ENCODE measurements around the gene ASB15. TPM values are rescaled to one million over a fixed set of nuclear protein-coding genes. Genes with fewer than 3 reads are reported as not detected.

ASB15 gene
- total RNA-seq, 2 experiments from 2014 or later, result not detected

- Mint-ChIP-seq H3K27ac (no peak overlapping the region), H3K36me3 (no peaks in the 10 kb centered on the region), H3K4me1 (ENCODE audit: low read depth) (no peaks in the 10 kb centered on the region), H3K4me3 (no peak overlapping the region), H3K27me3 (peaks cover 13% of the 10 kb centered on the region), H3K9me3 (no peaks in the 10 kb centered on the region)
- DNase-seq, result no peak
- ChIA-PET POLR2A (no interaction called here), CTCF (interaction anchor here (1.4 kb wide), 1 partner anchor 34 kb away, joined by 3 read pairs; no protein-coding TSS in a partner anchor)
- intact Hi-C loops (cut with micrococcal nuclease), result no loop called here
These were observed 56.4 kb downstream of the ASB15 start for GRCh38 chr7:123658023-123658422.

GRCh38 chr7:123660514-123661354, 59.1 kb downstream of the ASB15 start:
- intact Hi-C loops (cut with micrococcal nuclease), result no loop called here
- Mint-ChIP-seq H3K36me3 (no peaks in the 10 kb centered on the region), H3K9me3 (no peaks in the 10 kb centered on the region), H3K4me3 (no peak overlapping the region), H3K27ac (no peak overlapping the region), H3K4me1 (ENCODE audit: low read depth) (no peaks in the 10 kb centered on the region), H3K27me3 (peaks cover 15% of the 10 kb centered on the region)
- ChIA-PET CTCF (interaction anchor here (1.0 kb wide), 1 partner anchor 40 kb away, joined by 3 read pairs; no protein-coding TSS in a partner anchor), POLR2A (no interaction called here)
- no peak for DNase-seq

GRCh38 chr7:123661765-123662164, 60.1 kb downstream of the ASB15 start:
- intact Hi-C loops (cut with micrococcal nuclease), result no loop called here
- no peaks in the 10 kb centered on the region for H3K4me1 Mint-ChIP-seq (ENCODE audit: low read depth)
- H3K36me3 Mint-ChIP-seq, result no peaks in the 10 kb centered on the region
- no peak for DNase-seq
- H3K27me3 Mint-ChIP-seq, result peaks cover 15% of the 10 kb centered on the region
- H3K27ac Mint-ChIP-seq, result no peak overlapping the region
- no peaks in the 10 kb centered on the region for H3K9me3 Mint-ChIP-seq
- ChIA-PET CTCF (interaction anchor here (1.0 kb wide), 1 partner anchor 39 kb away, joined by 3 read pairs; no protein-coding TSS in a partner anchor), POLR2A (no interaction called here)
- no peak overlapping the region for H3K4me3 Mint-ChIP-seq

DNA sequence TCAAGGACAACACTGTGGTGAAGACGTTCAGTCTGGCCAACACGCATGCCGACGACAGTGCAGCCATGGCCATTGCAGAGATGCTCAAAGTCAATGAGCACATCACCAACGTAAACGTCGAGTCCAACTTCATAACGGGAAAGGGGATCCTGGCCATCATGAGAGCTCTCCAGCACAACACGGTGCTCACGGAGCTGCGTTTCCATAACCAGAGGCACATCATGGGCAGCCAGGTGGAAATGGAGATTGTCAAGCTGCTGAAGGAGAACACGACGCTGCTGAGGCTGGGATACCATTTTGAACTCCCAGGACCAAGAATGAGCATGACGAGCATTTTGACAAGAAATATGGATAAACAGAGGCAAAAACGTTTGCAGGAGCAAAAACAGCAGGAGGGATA, 60.7 kb downstream of the ASB15 start:
- peaks cover 15% of the 10 kb centered on the region for H3K27me3 Mint-ChIP-seq
- no peaks in the 10 kb centered on the region for H3K36me3 Mint-ChIP-seq
- CTCF ChIA-PET, result interaction anchor here (1.0 kb wide), 1 partner anchor 39 kb away, joined by 3 read pairs; no protein-coding TSS in a partner anchor
- POLR2A ChIA-PET, result no interaction called here
- intact Hi-C loops (cut with micrococcal nuclease), result no loop called here
- no peak overlapping the region for H3K27ac Mint-ChIP-seq
- H3K9me3 Mint-ChIP-seq, result no peaks in the 10 kb centered on the region
- no peak overlapping the region for H3K4me3 Mint-ChIP-seq
- no peak for DNase-seq
- H3K4me1 Mint-ChIP-seq (ENCODE audit: low read depth), result no peaks in the 10 kb centered on the region

GRCh38 chr7:123662755-123663154, 61.1 kb downstream of the ASB15 start:
- Mint-ChIP-seq H3K9me3 (no peaks in the 10 kb centered on the region), H3K36me3 (no peaks in the 10 kb centered on the region), H3K4me1 (ENCODE audit: low read depth) (no peaks in the 10 kb centered on the region), H3K27ac (no peak overlapping the region), H3K4me3 (no peak overlapping the region), H3K27me3 (peaks cover 15% of the 10 kb centered on the region)
- intact Hi-C loops (cut with micrococcal nuclease), result no loop called here
- ChIA-PET POLR2A (no interaction called here), CTCF (no interaction called here)
- no peak for DNase-seq

GRCh38 chr7:123663200-123663599, 61.6 kb downstream of the ASB15 start:
- H3K9me3 Mint-ChIP-seq, result no peaks in the 10 kb centered on the region
- no peaks in the 10 kb centered on the region for H3K36me3 Mint-ChIP-seq
- intact Hi-C loops (cut with micrococcal nuclease), result no loop called here
- H3K27me3 Mint-ChIP-seq, result peaks cover 15% of the 10 kb centered on the region
- no peak for DNase-seq
- ChIA-PET CTCF (no interaction called here), POLR2A (no interaction called here)
- no peaks in the 10 kb centered on the region for H3K4me1 Mint-ChIP-seq (ENCODE audit: low read depth)
- H3K27ac Mint-ChIP-seq, result no peak overlapping the region
- no peak overlapping the region for H3K4me3 Mint-ChIP-seq

- ChIA-PET POLR2A (no interaction called here), CTCF (no interaction called here)
- no peak for DNase-seq
- Mint-ChIP-seq H3K27me3 (peaks cover 12% of the 10 kb centered on the region), H3K27ac (no peak overlapping the region), H3K4me3 (no peak overlapping the region), H3K9me3 (no peaks in the 10 kb centered on the region), H3K36me3 (no peaks in the 10 kb centered on the region), H3K4me1 (ENCODE audit: low read depth) (no peaks in the 10 kb centered on the region)
- intact Hi-C loops (cut with micrococcal nuclease), result no loop called here
These were observed 63.5 kb downstream of the ASB15 start for GRCh38 chr7:123665157-123665556.

DNA sequence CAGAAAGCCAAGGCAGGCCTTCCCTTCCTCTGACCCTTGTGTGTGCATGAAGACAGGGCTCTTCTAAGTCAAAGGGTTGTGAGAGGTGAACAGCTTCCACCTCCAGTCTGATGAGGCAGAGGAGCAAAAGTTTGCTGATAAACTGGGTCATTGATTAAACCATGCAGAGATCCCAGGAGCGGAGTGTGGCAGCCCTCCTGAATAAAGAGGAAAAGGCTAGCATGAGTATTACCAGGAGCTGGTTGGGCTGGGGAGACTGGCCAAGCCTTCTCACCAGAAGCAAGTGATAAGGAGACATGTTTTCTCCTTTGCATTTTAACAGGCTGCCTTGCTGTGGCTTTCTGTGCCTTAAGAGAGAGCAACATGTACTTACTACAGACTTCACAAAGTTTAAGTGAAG, 64.3 kb downstream of the ASB15 start:
- Mint-ChIP-seq H3K27me3 (peaks cover 12% of the 10 kb centered on the region), H3K36me3 (no peaks in the 10 kb centered on the region), H3K4me1 (ENCODE audit: low read depth) (no peaks in the 10 kb centered on the region), H3K27ac (no peak overlapping the region), H3K4me3 (no peak overlapping the region), H3K9me3 (no peaks in the 10 kb centered on the region)
- intact Hi-C loops (cut with micrococcal nuclease), result no loop called here
- POLR2A ChIA-PET, result no interaction called here
- DNase-seq, result no peak
- CTCF ChIA-PET, result no interaction called here

DNA sequence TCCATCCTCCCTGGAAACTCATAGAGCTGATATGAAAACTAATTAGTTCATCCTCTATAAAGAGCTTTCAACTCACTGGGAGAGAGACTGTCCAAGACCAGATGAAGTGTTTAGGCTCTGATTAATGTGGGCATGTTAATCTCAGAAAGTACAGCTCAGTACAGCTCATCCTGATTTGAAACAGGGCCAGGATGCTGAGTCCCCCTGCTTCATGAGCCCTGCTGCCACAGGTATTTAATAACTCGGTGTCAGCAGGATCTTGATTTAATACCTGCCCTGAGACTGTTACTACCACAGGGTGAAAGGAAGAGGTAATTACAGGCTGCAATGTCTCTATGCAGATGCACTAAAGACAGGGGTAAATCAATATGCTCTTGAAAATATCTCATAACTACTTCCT, 64.9 kb downstream of the ASB15 start:
- Mint-ChIP-seq H3K36me3 (no peaks in the 10 kb centered on the region), H3K4me3 (no peak overlapping the region), H3K4me1 (ENCODE audit: low read depth) (no peaks in the 10 kb centered on the region), H3K27ac (no peak overlapping the region), H3K27me3 (peaks cover 12% of the 10 kb centered on the region), H3K9me3 (no peaks in the 10 kb centered on the region)
- ChIA-PET CTCF (no interaction called here), POLR2A (no interaction called here)
- intact Hi-C loops (cut with micrococcal nuclease), result no loop called here
- no peak for DNase-seq

- DNase-seq, result no peak
- Mint-ChIP-seq H3K36me3 (no peaks in the 10 kb centered on the region), H3K27me3 (no peaks in the 10 kb centered on the region), H3K4me3 (no peak overlapping the region), H3K9me3 (no peaks in the 10 kb centered on the region), H3K4me1 (ENCODE audit: low read depth) (no peaks in the 10 kb centered on the region), H3K27ac (no peak overlapping the region)
- ChIA-PET POLR2A (no interaction called here), CTCF (no interaction called here)
- intact Hi-C loops (cut with micrococcal nuclease), result no loop called here
These were observed 67.9 kb downstream of the ASB15 start for GRCh38 chr7:123669485-123669884.

GRCh38 chr7:123673137-123673732, 71.6 kb downstream of the ASB15 start:
- Mint-ChIP-seq H3K27ac (no peak overlapping the region), H3K36me3 (no peaks in the 10 kb centered on the region), H3K9me3 (no peaks in the 10 kb centered on the region), H3K4me1 (ENCODE audit: low read depth) (no peaks in the 10 kb centered on the region), H3K27me3 (no peaks in the 10 kb centered on the region), H3K4me3 (no peak overlapping the region)
- ChIA-PET POLR2A (no interaction called here), CTCF (interaction anchor here (1.5 kb wide), 1 partner anchor 9 kb away, joined by 4 read pairs; no protein-coding TSS in a partner anchor)
- no peak for DNase-seq
- intact Hi-C loops (cut with micrococcal nuclease), result no loop called here

GRCh38 chr7:123673752-123674398, 72.3 kb downstream of the ASB15 start:
- CTCF ChIA-PET, result interaction anchor here (0.5 to 1.5 kb wide), 2 partner anchors 9 to 508 kb away, joined by 3 to 4 read pairs; no protein-coding TSS in a partner anchor
- Mint-ChIP-seq H3K27ac (no peak overlapping the region), H3K4me1 (ENCODE audit: low read depth) (no peaks in the 10 kb centered on the region), H3K4me3 (no peak overlapping the region), H3K36me3 (no peaks in the 10 kb centered on the region), H3K9me3 (no peaks in the 10 kb centered on the region), H3K27me3 (no peaks in the 10 kb centered on the region)
- no peak for DNase-seq
- POLR2A ChIA-PET, result no interaction called here
- intact Hi-C loops (cut with micrococcal nuclease), result no loop called here
